Smooth muscle cell of the pulmonary artery (primary cell): ENCODE measurements around the gene ALPI. TPM values are rescaled to one million over a fixed set of nuclear protein-coding genes. Genes with fewer than 3 reads are reported as not detected.

Experiments
- total RNA-seq: library from RNA; depleted of rRNA; stranded (reverse); fragments of >200 nt; gene quantifications from 2 replicates; pipeline ENCODE4 v1.2.3, GENCODE V29; 2014

The ALPI gene
- total RNA-seq = not detected in 2 replicates

DNA sequence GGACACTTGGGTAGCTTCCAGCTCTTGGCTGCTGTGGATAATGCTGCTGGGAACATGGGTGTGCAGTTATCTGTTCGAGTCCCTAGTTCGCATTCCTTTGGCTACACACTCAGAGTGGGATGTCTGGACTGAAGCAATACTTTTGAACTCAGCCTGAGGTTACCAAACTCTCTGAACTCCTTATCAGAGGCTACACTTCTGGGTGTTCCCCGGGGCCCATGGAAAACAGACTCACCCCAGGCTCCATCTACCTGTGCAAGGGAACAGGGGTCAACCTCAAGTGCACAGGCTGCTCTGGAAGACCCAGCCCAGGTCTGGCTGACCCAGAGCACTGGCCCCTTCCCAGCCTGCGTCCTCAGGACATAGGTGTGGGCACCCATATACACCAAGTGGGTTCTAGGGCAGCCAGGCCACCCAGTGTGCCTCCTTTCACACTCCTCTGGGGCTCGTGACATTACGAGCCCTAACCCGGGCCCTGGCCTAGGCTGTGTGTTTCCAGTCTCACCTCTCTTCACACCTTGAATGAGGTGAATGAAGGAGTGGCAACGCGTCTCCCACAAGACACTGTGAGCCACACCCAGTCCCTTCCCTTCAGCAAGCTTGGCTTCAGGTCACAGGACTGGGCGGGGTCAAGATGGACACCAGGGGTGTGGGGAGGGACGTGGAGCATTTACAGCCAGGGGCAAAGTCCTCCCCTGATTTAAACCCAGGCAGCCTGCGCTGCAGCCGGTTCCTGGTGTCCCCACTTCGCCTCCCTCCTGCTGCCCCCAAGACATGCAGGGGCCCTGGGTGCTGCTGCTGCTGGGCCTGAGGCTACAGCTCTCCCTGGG, at the start of gene ALPI:
Gene ALPI (plus strand): TSS at position 728 of the 830 bp plus-strand sequence. CDS start 47 bp downstream, at position 775.

DNA sequence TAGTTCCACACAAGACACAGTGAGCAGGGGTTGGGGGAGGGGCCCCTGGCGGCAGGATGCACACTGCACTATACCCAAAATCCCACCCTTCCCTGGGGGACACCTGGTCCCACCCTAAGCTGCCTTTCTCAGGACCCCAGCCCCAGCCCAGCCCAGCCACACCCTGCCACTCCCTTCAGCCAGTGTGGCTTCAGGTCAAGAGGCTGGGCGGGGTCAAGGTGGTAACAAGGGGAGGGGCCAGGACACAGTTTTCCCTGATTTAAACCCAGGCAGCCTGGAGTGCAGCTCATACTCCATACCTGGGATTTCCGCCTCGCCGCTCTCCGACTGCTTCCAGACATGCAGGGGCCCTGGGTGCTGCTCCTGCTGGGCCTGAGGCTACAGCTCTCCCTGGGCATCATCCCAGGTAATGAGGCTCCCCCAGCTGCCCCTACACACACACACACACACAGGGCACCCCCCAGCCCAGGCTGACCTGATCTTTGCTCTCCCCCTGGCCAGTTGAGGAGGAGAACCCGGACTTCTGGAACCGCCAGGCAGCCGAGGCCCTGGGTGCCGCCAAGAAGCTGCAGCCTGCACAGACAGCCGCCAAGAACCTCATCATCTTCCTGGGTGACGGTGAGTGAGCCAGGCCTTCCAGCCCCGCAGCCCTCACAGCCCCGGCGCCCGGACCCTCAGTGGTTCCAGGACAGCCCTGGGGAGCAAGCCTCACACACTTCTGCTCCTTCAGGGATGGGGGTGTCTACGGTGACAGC, 49.2 kb upstream of the ALPI start, which contains the start of gene ALPG:
Gene ALPG (plus strand): TSS at position 289 of the 755 bp plus-strand sequence. CDS start 51 bp downstream, at position 340.

DNA sequence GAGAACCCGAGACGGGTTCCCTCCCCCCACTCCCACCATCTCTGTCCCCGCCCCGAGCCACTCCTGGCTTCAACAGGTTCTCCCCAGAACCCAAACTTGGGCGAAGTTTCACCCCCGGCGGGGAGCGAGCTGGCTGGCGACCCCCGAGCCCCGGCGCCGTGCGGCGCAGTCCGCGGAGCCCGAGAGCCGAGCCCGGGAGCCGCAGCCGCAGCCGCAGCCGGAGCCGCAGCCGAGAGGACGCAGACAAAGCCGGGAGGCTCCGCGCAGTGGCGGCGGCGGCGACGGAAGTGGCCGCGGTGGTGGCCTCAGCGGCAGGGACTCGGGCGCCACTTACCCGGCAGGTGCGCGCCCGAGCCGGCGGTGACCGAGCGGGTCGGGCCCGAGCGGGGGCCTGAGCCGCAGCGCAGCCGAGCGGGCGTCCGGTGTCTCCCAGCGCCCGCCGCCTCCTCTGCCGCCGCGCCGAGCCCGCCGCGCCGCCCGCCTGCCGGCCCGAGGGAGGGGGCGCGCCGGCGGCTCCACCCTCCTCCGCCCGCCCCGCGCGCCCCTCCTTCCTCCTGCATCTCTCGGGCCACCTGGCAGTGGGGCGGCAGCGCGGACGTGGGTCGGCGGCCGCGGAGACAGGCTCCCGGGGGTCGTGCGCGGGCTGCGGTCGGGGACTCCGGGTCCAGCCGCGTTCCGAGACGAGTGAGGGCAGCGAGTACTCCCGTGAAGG, 31.6 kb downstream of the ALPI start, which contains the start of gene ECEL1:
Gene ECEL1 (minus strand): TSS at position 450 of the 712 bp plus-strand sequence. CDS start 1,181 bp downstream, outside the sequence.

Other genes starting within 250 kb of the ALPI start
- gene ALPP, start 77.4 kb upstream of the ALPI start, total RNA-seq = not detected in 2 replicates
- gene ALPG, start 49.3 kb upstream of the ALPI start, total RNA-seq = not detected in 2 replicates
- gene ECEL1, start 31.7 kb downstream of the ALPI start, total RNA-seq = 0.52 TPM in 1 of 2 replicates, not detected in the other
- not detected in 2 replicates for gene PRSS56, start 64.2 kb downstream of the ALPI start, total RNA-seq
- gene CHRND, start 70.0 kb downstream of the ALPI start, total RNA-seq = not detected in 2 replicates
- not detected in 2 replicates for gene CHRNG, start 83.5 kb downstream of the ALPI start, total RNA-seq
- gene TIGD1, start 94.4 kb downstream of the ALPI start, total RNA-seq = 2.2 and 3.1 TPM in 2 replicates
- 55.2 and 73.8 TPM in 2 replicates for gene EIF4E2, start 94.5 kb downstream of the ALPI start, total RNA-seq
- 2.7 and 3.9 TPM in 2 replicates for gene EFHD1, start 177.5 kb downstream of the ALPI start, total RNA-seq
- 56.7 and 59.4 TPM in 2 replicates for gene GIGYF2, start 241.2 kb downstream of the ALPI start, total RNA-seq